ACHN (cell line): ENCODE data around the gene MAGI1.

Experiments
- DNase-seq: peaks from one replicate; pipeline ENCODE4 v3.0.0-alpha.2; 2015
- in situ Hi-C: cut with HindIII; loops from 2 replicates; pipeline ENCODE4 v1.10.0; 2017; ENCODE audit warnings: low sequenced_read_pairs, low pct_ligation_motif_present, low pct_unique_long_range_greater_than_20kb

The MAGI1 gene

GRCh38 chr3:65591313-65591712, 447.4 kb downstream of the MAGI1 start:
- in situ Hi-C loops, result no loop called here
- no peak for DNase-seq

GRCh38 chr3:65588884-65589283, 449.8 kb downstream of the MAGI1 start:
- DNase-seq, result no peak
- in situ Hi-C loops, result no loop called here

GRCh38 chr3:65587650-65588439, 450.9 kb downstream of the MAGI1 start:
- in situ Hi-C loops, result no loop called here
- DNase-seq, result no peak

GRCh38 chr3:65584913-65585312, 453.8 kb downstream of the MAGI1 start:
- DNase-seq, result no peak

GRCh38 chr3:65584002-65584401, 454.7 kb downstream of the MAGI1 start:
- no peak for DNase-seq
- in situ Hi-C loops, result no loop called here

More at GRCh38 chr3:65584913-65585312, 453.8 kb downstream of the MAGI1 start:
- in situ Hi-C loops, result no loop called here

GRCh38 chr3:65583188-65583587, 455.5 kb downstream of the MAGI1 start:
- in situ Hi-C loops, result no loop called here
- no peak for DNase-seq

GRCh38 chr3:65582012-65582717, 456.6 kb downstream of the MAGI1 start:
- in situ Hi-C loops, result no loop called here
- DNase-seq, result no peak

GRCh38 chr3:65581313-65581712, 457.4 kb downstream of the MAGI1 start:
- in situ Hi-C loops, result no loop called here
- no peak for DNase-seq

GRCh38 chr3:65578861-65579260, 459.9 kb downstream of the MAGI1 start:
- in situ Hi-C loops, result no loop called here
- DNase-seq, result no peak

- no peak for DNase-seq
- in situ Hi-C loops, result no loop called here
Observed at GRCh38 chr3:65577843-65578430, 460.8 kb downstream of the MAGI1 start.

GRCh38 chr3:65576966-65577365, 461.8 kb downstream of the MAGI1 start:
- in situ Hi-C loops, result no loop called here
- DNase-seq, result no peak

- in situ Hi-C loops, result no loop called here
- DNase-seq, result no peak
Observed at GRCh38 chr3:65576228-65576627, 462.5 kb downstream of the MAGI1 start.

GRCh38 chr3:65575376-65575840, 463.3 kb downstream of the MAGI1 start:
- in situ Hi-C loops, result no loop called here
- DNase-seq, result no peak

GRCh38 chr3:65573548-65574116, 465.1 kb downstream of the MAGI1 start:
- DNase-seq, result no peak
- in situ Hi-C loops, result no loop called here

GRCh38 chr3:65572175-65572777, 466.4 kb downstream of the MAGI1 start:
- DNase-seq, result no peak
- in situ Hi-C loops, result no loop called here

GRCh38 chr3:65569845-65570405, 468.8 kb downstream of the MAGI1 start:
- in situ Hi-C loops, result no loop called here
- DNase-seq, result no peak

GRCh38 chr3:65569129-65569528, 469.6 kb downstream of the MAGI1 start:
- no peak for DNase-seq
- in situ Hi-C loops, result no loop called here

- no peak for DNase-seq
- in situ Hi-C loops, result no loop called here
Observed at GRCh38 chr3:65568497-65568896, 470.2 kb downstream of the MAGI1 start.
